Head of caudate nucleus (tissue), 42 donors: Measurements from ENCODE around the gene CDK5RAP2.

Source experiments
- DNase-seq, 42 donors: peaks; one replicate each; pipeline versions ENCODE4 v3.0.0 to v3.0.0-alpha.2; 2020 to 2021; ENCODE audit warnings: mixed read lengths in 7 of 42
- intact Hi-C: fragments of 100-400 bp; cut with DNase I; formaldehyde crosslinking; loops from one replicate; pipeline ENCODE4 v1.15.0; 2022

Gene CDK5RAP2

GRCh38 chr9:120351106-120351505 lies 228.9 kb downstream of the CDK5RAP2 start:
- intact Hi-C loops = no loop called here
- DNase-seq = no peak

DNA sequence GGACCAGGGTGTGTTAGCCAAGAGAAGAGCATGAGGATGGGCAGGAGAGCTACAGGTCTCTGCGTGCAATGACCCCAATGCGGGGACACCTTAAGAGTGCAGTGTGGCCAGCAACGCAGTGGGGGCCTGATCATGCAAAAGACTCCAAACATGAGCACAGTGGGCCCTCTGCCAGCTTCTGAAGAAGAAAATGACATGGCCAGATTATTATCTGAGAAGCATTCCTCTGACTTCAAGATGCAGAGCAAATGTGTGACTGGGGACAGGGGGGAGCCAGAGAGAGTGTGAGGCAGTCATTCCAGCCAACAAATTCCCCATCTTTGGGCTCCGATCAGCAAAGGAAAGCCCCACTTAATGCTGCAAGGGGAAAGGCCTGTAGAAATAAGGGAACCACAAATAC lies 229.4 kb downstream of the CDK5RAP2 start:
- DNase-seq = no peak
- intact Hi-C loops = no loop called here

DNA sequence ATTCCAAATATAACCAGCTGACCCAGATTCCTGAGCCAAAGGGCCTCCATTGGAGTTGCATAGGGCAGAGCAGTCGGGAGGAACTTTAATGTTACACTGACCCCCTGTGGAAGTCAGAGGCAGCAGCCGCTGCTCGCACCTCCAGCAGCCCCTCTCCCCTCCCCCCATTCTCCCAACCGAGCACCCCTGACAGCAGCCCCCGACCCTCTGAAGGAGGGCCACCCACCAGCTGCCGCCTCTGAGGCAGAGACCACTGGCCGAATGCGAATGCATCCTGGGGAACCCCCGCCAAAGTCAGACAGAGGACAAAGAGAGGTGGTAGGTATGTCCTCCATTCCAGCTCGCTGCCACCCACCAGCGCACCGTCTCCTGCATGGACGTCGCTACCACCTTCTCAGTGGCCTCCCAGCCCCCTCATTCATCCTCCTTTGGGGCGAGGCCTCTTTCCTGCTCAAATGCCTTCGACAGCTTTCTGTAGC lies 231.0 kb downstream of the CDK5RAP2 start:
- peak in 40 of 42 donors; percentile 17 to 76 (median 44) for DNase-seq
- intact Hi-C loops = loop anchor here (10.0 kb wide), 1 partner anchor 794 kb away; no protein-coding TSS in a partner anchor

- intact Hi-C loops = loop anchor here (10.0 kb wide), 1 partner anchor 791 kb away; no protein-coding TSS in a partner anchor
- no peak for DNase-seq
These were observed 234.6 kb downstream of the CDK5RAP2 start for GRCh38 chr9:120345379-120345778.

DNA sequence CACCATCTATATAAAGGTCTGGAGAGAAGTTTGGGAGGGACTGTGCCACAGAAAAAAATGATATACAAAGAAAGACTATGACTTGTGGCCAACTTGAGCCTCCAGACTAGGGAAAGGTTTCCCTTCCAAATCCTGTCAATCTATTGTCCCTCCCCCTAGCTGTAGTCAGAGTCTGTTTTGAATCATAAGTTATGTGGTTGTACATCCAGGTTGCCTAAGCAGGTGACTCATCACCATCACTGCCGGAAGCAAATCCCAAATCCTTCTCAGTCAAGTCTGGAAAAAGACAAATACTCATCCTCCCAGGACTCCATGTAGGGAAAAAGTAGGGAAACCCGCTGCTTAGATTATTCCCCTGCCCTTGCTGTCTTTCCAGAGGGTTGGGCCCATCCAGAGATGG lies 235.7 kb downstream of the CDK5RAP2 start:
- DNase-seq = peak in 26 of 42 donors; percentile 5 to 72 (median 39)
- intact Hi-C loops = loop anchor here (10.0 kb wide), 1 partner anchor 789 kb away; no protein-coding TSS in a partner anchor

GRCh38 chr9:120343416-120343815 lies 236.6 kb downstream of the CDK5RAP2 start:
- intact Hi-C loops = loop anchor here (10.0 kb wide), 1 partner anchor 789 kb away; no protein-coding TSS in a partner anchor
- DNase-seq = no peak
